ENCODE measurements around the gene SCN9A. TPM values are rescaled to one million over a fixed set of nuclear protein-coding genes. Genes with fewer than 3 reads are reported as not detected.
A peak's percentile ranks its signal among the peaks of the same experiment; 100 is the strongest.
"Not testable (repeated sequence)": the region's sequence is repeated elsewhere in the genome, so short reads cannot be mapped to it uniquely, and the experiment has no call there.

SCN9A gene
- 3.5 TPM for polyA plus RNA-seq (ENCODE audit: insufficient read length)

GRCh38 chr2:166375736-166376487, at the start of gene SCN9A:
Gene SCN9A, minus strand, starts transcription at chr2:166375944. Its CDS starts 64,188 bp downstream, at chr2:166311756.
- no peak for DNase-seq (ENCODE audit: low read depth)

GRCh38 chr2:166424841-166425240, 49.1 kb upstream of the SCN9A start:
- no peak for DNase-seq (ENCODE audit: low read depth)

DNA sequence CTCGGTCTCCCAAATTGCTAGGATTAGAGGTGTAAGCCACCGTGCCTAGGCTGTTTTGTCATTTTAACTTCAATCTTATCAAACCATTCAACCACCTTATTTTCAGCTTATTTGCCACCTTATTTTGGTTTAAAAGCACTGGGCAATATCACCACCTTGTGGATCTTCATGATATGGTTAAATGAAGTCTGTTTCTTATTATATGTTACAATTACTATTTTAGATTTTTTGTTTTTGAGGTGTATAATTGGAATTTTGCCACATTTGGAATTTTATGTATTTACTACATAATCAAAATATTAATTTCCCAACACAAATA, 43.8 kb upstream of the SCN9A start:
- no peak for DNase-seq (ENCODE audit: low read depth)

GRCh38 chr2:166418853-166419615, 43.3 kb upstream of the SCN9A start:
- no peak for DNase-seq (ENCODE audit: low read depth)

DNA sequence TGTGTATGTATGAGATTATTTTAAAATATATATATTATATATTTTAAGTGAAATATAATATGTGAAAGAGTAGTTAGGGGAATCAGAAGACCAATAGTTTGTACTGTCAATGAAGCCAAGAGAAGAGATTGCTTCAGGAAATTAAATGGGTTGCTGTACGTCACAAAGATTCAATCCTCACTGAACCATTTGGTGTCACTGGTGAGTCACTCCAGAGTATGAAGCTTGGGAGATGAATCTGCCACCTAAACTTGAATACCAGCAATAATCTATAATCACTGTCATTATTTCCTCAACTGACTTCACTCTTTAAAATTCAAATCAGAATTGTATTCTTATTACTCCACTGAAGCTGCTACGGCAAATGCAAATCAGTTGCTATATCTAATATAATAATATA, 41.9 kb upstream of the SCN9A start:
- DNase-seq (ENCODE audit: low read depth), result peak; percentile 8

GRCh38 chr2:166413255-166413654, 37.5 kb upstream of the SCN9A start:
- no peak for DNase-seq (ENCODE audit: low read depth)

DNA sequence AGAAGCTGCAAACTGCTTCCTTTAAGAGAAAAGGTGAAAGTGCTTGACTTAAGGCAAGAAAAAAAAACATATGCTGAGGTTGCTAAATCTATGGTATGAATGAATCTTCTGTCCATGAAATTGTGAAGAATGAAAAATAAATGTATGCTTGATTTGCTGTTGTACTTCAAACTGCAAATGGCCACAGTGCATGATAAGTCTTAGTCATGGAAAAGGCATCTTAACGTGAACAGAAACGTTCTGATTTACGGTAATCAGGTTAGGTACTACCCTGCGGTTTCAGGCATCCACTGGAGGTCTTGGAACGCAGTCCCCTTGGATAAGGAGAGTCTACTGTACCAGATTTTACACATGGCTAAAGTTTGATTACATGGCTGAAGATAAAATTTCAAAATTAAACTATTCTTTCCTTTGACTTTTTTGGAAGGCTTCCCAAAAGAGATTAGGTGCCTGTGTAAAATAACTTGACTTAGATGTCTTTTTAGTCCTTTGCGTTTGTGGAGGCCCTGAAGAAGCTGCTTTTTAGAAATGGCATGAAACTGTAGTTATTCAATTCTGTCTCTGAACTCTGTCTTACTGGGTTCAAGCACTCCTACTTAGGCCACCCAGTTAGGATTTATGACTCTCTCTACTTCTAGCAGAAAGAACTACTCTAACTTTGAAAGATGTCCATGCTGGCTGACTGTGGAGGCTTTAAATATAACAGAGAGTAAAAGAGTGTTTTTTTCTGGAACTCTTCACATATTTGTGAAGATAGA, 35.9 kb upstream of the SCN9A start:
- no peak for DNase-seq (ENCODE audit: low read depth)

- no peak for DNase-seq (ENCODE audit: low read depth)
Measured at GRCh38 chr2:166410828-166411472, 35.2 kb upstream of the SCN9A start.

DNA sequence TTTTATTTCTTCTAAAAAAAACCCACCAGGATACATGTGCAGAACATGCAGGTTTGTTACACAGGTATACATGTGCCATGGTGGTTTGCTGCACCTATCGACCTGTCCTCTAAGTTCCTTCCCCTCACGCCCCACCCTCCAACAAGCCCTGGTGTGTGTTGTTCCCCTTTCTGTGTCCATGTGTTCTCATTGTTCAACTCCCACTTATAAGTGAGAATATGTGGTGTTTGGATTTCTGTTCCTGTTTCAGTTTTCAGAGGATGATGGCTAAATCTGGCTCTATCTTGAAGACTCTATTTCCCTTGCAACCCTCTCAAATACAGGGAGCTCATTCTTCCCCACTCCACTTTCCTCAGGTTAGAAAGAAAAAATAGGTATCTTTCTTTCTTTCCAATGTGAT, 32.0 kb upstream of the SCN9A start:
- DNase-seq (ENCODE audit: low read depth), result not testable (repeated sequence)

DNA sequence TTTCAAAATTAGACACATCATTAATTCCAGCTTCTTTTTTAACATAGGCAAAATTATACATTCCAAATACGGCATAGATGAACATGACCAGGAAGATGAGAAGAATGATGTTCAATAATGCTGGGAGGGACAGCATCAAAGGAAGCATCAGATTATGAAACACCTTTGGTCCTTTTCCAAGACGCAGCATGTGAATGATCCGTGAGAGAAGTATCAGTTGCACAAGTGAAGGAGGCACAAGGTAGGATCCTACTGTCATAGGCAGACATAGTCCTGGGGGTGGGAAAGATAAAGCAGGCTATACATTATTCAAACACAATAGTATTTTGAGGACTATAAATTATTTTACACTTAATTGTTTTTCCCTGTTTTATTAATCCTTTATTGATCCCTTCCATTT, 30.6 kb upstream of the SCN9A start:
- DNase-seq (ENCODE audit: low read depth), result no peak

DNA sequence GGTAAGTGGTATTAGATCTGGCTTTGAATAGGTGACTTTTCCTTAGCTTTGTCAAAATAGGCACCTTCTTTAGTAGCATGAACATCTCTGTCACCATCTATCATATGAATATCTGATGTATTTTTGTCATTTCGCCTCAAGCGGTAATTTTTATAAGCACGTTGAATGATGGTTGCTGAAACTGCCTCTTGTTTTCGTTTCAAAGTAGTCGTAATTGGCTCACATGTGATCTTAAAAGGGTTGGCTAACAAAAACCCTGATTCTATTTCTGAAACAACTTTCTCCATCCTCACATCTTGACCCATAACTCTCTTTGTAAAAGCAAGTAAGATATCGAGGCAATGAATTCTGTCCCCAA, 29.8 kb upstream of the SCN9A start:
- DNase-seq (ENCODE audit: low read depth), result no peak

DNA sequence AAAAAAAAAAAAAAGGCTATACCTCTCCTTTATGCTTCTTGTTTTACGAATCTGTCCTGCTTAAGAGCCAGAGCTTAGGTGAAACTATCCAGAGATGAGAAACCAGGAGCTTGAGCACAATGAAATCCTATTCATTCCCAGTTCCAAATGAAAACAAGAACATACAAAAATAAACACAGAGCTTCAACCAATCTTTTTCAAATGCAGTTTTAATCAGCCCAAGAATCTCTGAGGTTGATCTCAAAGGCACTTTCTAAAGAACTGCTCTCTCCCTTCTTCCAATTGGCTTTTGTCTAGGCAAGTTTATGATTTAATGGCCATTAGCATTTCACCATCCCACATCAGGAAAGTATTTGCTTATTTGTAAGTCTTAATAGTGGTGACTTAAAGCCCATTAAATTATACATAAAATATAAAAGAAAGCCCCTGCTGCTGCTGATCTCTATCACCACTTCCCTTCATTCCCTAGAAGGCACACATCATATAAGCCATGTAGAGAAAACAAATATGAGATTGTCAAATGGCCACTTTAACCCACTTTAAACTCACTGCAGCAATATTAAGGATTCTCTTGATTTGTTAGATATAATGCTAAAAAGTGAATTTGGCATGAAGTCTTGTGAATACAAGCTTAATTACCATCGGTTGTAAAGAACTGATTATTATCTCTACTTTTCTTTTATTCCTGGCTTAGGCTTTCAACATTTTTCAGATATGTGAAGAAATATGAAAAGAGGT, 29.3 kb upstream of the SCN9A start:
- DNase-seq (ENCODE audit: low read depth), result no peak

- DNase-seq (ENCODE audit: low read depth), result no peak
Measured at GRCh38 chr2:166394245-166394644, 18.5 kb upstream of the SCN9A start.

- DNase-seq (ENCODE audit: low read depth), result no peak
Measured at GRCh38 chr2:166393008-166393407, 17.3 kb upstream of the SCN9A start.

DNA sequence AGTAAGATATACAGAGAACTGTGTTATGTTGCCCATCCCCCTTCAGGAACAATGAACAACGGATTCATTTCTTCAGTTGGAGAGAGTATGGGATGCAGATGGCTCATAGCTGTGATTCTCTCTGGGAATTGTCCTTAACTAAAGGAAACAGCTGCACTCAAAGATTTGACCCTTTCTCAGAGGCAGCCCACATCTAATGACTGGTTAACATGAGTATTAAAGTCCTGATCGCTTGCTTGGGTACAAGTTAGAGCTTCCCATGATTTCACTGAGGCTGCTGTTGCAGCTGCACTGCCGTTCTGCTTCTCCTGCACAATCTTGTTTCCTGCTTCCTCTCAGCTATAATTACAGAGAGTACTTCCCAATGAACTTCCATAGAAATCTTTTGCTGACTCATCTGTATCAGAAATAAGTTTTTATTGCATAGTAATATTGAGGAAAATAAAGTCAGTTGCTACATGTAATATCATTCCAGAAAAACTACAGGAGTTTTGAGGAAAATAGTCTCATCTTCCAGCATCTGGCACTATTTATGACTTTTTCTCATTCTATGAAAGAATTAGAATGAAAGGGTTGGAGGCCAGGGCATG, 12.8 kb upstream of the SCN9A start:
- DNase-seq (ENCODE audit: low read depth), result no peak

GRCh38 chr2:166385313-166385712, 9.6 kb upstream of the SCN9A start:
- no peak for DNase-seq (ENCODE audit: low read depth)

DNA sequence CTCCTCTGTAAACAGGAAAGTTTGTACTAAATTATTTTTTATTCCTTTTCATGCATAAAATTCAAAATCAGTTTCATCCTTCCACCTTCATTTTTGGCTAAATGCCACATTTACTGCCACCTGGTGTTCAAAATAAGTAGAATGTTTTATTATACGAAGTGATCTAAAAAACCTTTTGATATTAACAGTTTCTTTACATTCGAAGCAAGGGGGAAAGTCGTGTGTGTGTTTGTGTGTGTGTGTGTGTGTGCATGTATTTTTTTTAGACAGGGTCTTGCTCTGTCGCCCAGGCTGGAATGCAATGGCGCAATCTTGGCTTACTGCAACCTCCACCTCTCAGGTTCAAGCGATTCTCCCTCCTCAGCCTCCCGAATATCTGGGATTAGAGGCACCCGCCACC, 9.0 kb upstream of the SCN9A start:
- no peak for DNase-seq (ENCODE audit: low read depth)

DNA sequence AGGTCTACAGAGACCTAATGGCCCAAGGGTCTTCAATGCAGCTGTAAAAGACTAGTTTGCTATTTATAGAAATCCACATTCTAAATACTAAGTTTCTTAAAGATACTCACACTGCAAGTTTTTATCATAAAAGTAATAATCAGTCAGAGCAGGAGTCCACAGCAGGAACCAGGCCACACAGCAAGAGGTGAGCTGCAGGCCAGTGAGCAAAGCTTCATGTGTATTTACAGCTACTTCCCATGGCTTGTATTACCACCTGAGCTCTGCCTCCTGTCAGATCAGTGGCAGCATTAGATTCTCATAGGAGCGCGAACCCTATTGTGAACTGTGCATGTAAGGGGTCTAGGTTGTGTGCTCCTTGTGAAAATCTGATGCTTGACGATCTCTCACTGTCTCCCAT, 6.7 kb upstream of the SCN9A start:
- DNase-seq (ENCODE audit: low read depth), result no peak

DNA sequence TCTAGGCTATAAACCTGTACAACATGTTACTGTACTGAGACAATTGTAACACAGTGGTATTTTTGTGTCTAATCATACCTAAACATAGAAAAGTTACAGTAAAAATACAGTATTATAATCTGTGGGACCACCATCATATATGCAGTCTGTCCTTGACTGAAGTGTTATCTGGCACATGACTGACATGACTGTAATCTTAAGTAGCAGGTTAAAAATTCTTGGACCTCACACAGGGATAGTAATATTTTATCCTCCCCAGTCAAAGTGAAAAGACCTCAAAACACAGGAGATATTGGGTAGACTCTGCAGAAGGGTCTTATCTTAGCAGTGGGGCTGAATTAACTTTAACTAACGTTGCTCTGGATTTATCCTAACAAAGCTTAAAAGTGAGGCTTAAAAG, 4.9 kb upstream of the SCN9A start:
- DNase-seq (ENCODE audit: low read depth), result no peak

DNA sequence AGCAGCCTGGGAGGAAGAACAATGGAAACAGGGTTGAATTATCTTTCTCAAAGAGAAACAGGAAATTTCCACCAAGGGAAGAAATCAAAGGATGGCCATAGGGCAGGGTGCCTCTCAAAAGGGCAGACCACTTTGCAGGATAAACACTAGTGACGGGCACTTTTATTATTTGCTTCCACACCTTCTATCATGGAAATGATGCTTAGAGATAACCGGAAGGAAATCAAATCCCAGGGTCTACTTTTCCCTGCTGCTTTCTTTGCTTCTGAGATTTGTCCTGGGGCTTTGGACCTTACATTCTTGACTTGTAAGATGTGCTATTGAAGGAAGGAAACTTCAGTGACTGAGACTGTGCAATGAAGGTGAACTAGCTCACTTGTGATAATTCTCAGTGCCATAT, 1.1 kb upstream of the SCN9A start:
- no peak for DNase-seq (ENCODE audit: low read depth)

GRCh38 chr2:166376488-166376828, 714 bp upstream of the SCN9A start:
- no peak for DNase-seq (ENCODE audit: low read depth)

Data from forelimb muscle (tissue), 1 donor.